Upper lobe of left lung (tissue), 6 donors: ENCODE results near the gene PSENEN. TPM values are rescaled to one million over a fixed set of nuclear protein-coding genes. Genes with fewer than 3 reads are reported as not detected.

ENCODE experiments used
- ATAC-seq, 2 donors: fragments of 200-7000 bp; cut with Tn5 transposase; one replicate each; pipeline ENCODE4 v1.9.1; 2022; ENCODE audit warnings: mild to moderate bottlenecking in 2 of 2, moderate library complexity in 2 of 2; ENCODE audit not compliant: low FRiP score in 2 of 2
- DNase-seq, 2 donors: peaks; one replicate each; pipeline ENCODE4 v3.0.0-alpha.2; 2019 to 2020
- H3K27ac ChIP-seq, 4 donors: fragments of 200-600 bp; sonication (generic); one replicate each; pipeline ENCODE4 v1.5.1; 2016 to 2019
- H3K27me3 ChIP-seq, 4 donors: fragments of 200-600 bp; sonication (generic); one replicate each; pipeline ENCODE4 v1.5.1; 2017 to 2019
- H3K36me3 ChIP-seq, 4 donors: fragments of 200-600 bp; sonication (generic); one replicate each; pipeline ENCODE4 v1.5.1; 2016 to 2019
- H3K4me1 ChIP-seq, 4 donors: fragments of 200-600 bp; sonication (generic); one replicate each; pipeline ENCODE4 v1.5.1; 2018 to 2019
- H3K4me3 ChIP-seq, 4 donors: fragments of 200-600 bp; sonication (generic); one replicate each; pipeline ENCODE4 v1.5.1; 2017 to 2019; ENCODE audit warnings: mild to moderate bottlenecking in 2 of 4, moderate library complexity in 1 of 4
- H3K9me3 ChIP-seq, 4 donors: fragments of 200-600 bp; sonication (generic); one replicate each; pipeline ENCODE4 v1.5.1; 2018 to 2019
- CTCF ChIP-seq, 6 experiments: fragments of 450-650 bp in 4 of 6; fragments of 200-600 bp in 2 of 6; sonication (generic) in 2 of 6; IDR thresholded peaks; one replicate each; pipeline ENCODE4 v1.5.1; 2016 to 2019; ENCODE audit warnings: antibody characterized with exemption in 6 of 6
- EP300 ChIP-seq, 4 donors: sonication (generic); formaldehyde crosslinking; IDR thresholded peaks; one replicate each; pipeline ENCODE4 v1.5.1; 2017; ENCODE audit warnings: antibody characterized with exemption in 4 of 4, control low read depth in 2 of 4
- POLR2A ChIP-seq, 4 donors: fragments of 450-650 bp; IDR thresholded peaks; one replicate each; pipeline ENCODE4 v1.5.1; 2016 to 2017; ENCODE audit warnings: antibody characterized with exemption in 4 of 4, mild to moderate bottlenecking in 2 of 4
- POLR2AphosphoS5 ChIP-seq, 2 donors: sonication (generic); formaldehyde crosslinking; IDR thresholded peaks; one replicate each; pipeline ENCODE4 v1.5.1; 2017; ENCODE audit warnings: antibody characterized with exemption in 2 of 2
- WGBS, 2 donors: methylation state at CpG; one replicate each; pipeline ENCODE4 v1.1.5; 2017 to 2018; 5-methylcytosine and 5-hydroxymethylcytosine counted together
- total RNA-seq, 6 donors: library from RNA; depleted of rRNA in 4 of 6; stranded (reverse); fragments of >200 nt in 4 of 6; gene quantifications; one replicate each; pipeline versions ENCODE4 v1.1.0 to v1.2.1, GENCODE V29; 2016 to 2021
- donor health status: DM: no; HTN: no; CAD: no; lungs with moderate emphysema.
- donor health status: DM: no; HTN: yes; CAD: no; lungs with severe emphysema.

The PSENEN gene
- total RNA-seq, 6 donors from 2014 or later, result 43.4 to 60.9 (median 54.5) TPM

- 57 to 83% methylated on average over 11 of the region's 11 CpGs for whole genome bisulfite sequencing, 2 donors
- TF ChIP-seq CTCF (IDR thresholded peaks at IDR 0.05) (no peak), EP300 (IDR thresholded peaks at IDR 0.05) (no peak), POLR2AphosphoS5 (IDR thresholded peaks at IDR 0.05) (no peak), POLR2A (IDR thresholded peaks at IDR 0.05) (no peak)
- ATAC-seq, result no peak
- Histone ChIP-seq H3K36me3 (no peaks in the 10 kb centered on the region), H3K4me1 (peaks cover 8 to 19% (median 14%) of the 10 kb centered on the region in 4 donors), H3K27me3 (no peaks in the 10 kb centered on the region), H3K9me3 (no peaks in the 10 kb centered on the region), H3K27ac (no peak overlapping the region), H3K4me3 (no peak overlapping the region)
- DNase-seq, result no peak
These were observed 32.6 kb upstream of the PSENEN start for GRCh38 chr19:35712567-35713505.

GRCh38 chr19:35713506-35713850 is 32.0 kb upstream of the PSENEN start:
- no peaks in the 10 kb centered on the region for H3K36me3 ChIP-seq
- no peak overlapping the region for H3K27ac ChIP-seq
- no peaks in the 10 kb centered on the region for H3K27me3 ChIP-seq
- ATAC-seq (no peak), DNase-seq (no peak)
- no peak for TF ChIP-seq POLR2AphosphoS5 (IDR thresholded peaks at IDR 0.05)
- no peak for TF ChIP-seq POLR2A (IDR thresholded peaks at IDR 0.05)
- TF ChIP-seq EP300 (IDR thresholded peaks at IDR 0.05), result no peak
- TF ChIP-seq CTCF (IDR thresholded peaks at IDR 0.05), result no peak
- H3K4me1 ChIP-seq, result peaks cover 8 to 21% (median 15%) of the 10 kb centered on the region in 4 donors
- WGBS, 2 donors, result 70 to 80% methylated on average over 2 of the region's 2 CpGs
- no peaks in the 10 kb centered on the region for H3K9me3 ChIP-seq
- no peak overlapping the region for H3K4me3 ChIP-seq

- Histone ChIP-seq H3K27ac (no peak overlapping the region), H3K36me3 (no peaks in the 10 kb centered on the region), H3K9me3 (no peaks in the 10 kb centered on the region), H3K27me3 (no peaks in the 10 kb centered on the region), H3K4me1 (peaks cover 11 to 26% (median 20%) of the 10 kb centered on the region in 4 donors), H3K4me3 (no peak overlapping the region)
- ATAC-seq (no peak), DNase-seq (no peak)
- TF ChIP-seq POLR2A (IDR thresholded peaks at IDR 0.05), result no peak
- no peak for TF ChIP-seq EP300 (IDR thresholded peaks at IDR 0.05)
- no peak for TF ChIP-seq POLR2AphosphoS5 (IDR thresholded peaks at IDR 0.05)
- TF ChIP-seq CTCF (IDR thresholded peaks at IDR 0.05), result no peak
- 76 to 80% methylated on average over 12 of the region's 12 CpGs for WGBS, 2 donors
These were observed 31.5 kb upstream of the PSENEN start for GRCh38 chr19:35713904-35714495.

- peak in 1 of 2 donors; percentile 54 for DNase-seq
- WGBS, 2 donors, result 67 to 71% methylated on average over 10 of the region's 14 CpGs
These were observed 30.7 kb upstream of the PSENEN start for GRCh38 chr19:35714601-35715354.

More at GRCh38 chr19:35714601-35715354, 30.7 kb upstream of the PSENEN start:
- H3K27me3 ChIP-seq, result no peaks in the 10 kb centered on the region
- no peaks in the 10 kb centered on the region for H3K9me3 ChIP-seq
- peaks cover 14 to 34% (median 25%) of the 10 kb centered on the region in 4 donors for H3K4me1 ChIP-seq
- H3K36me3 ChIP-seq, result peaks cover 0 to 1% (median under 1%) of the 10 kb centered on the region in 4 donors
- H3K4me3 ChIP-seq, result no peak overlapping the region
- no peak for ATAC-seq
- TF ChIP-seq POLR2AphosphoS5 (IDR thresholded peaks at IDR 0.05), result no peak
- no peak for TF ChIP-seq POLR2A (IDR thresholded peaks at IDR 0.05)
- TF ChIP-seq EP300 (IDR thresholded peaks at IDR 0.05), result no peak
- TF ChIP-seq CTCF (IDR thresholded peaks at IDR 0.05), result no peak
- peak overlapping the region in 1 of 4 donors; percentile 97 for H3K27ac ChIP-seq
